Neural progenitor cell (in vitro differentiated cells): ENCODE results near the gene JADE2. TPM values are rescaled to one million over a fixed set of nuclear protein-coding genes. Genes with fewer than 3 reads are reported as not detected.
A peak's percentile ranks its signal among the peaks of the same experiment; 100 is the strongest.

Experiments
- DNase-seq: peaks from one replicate; pipeline ENCODE4 v3.0.0-alpha.2; 2016; ENCODE audit warnings: low spot score
- H2AFZ ChIP-seq: fragments of 200-600 bp; sonication (generic); replicated peaks from 2 replicates; pipeline ENCODE4 v1.6.1; 2016; ENCODE audit warnings: antibody characterized with exemption
- H3F3A ChIP-seq: fragments of 200-600 bp; sonication (generic); 2 replicates; pipeline ENCODE4 v1.6.1; 2016; ENCODE audit warnings: antibody characterized with exemption, low read depth
- H3K27ac ChIP-seq: fragments of 200-600 bp; sonication (generic); 2 replicates; pipeline ENCODE4 v1.5.1; 2016; ENCODE audit warnings: mild to moderate bottlenecking
- H3K27me3 ChIP-seq: fragments of 200-600 bp; sonication (generic); 2 replicates; pipeline ENCODE4 v1.6.1; 2016; ENCODE audit warnings: mild to moderate bottlenecking, moderate library complexity
- H3K36me3 ChIP-seq: fragments of 200-600 bp; sonication (generic); 2 replicates; pipeline ENCODE4 v1.5.1; 2016
- H3K4me1 ChIP-seq: fragments of 200-600 bp; sonication (generic); 2 replicates; pipeline ENCODE4 v1.6.1; 2016; ENCODE audit warnings: mixed run types
- H3K4me2 ChIP-seq: fragments of 200-600 bp; sonication (generic); 2 replicates; pipeline ENCODE4 v1.6.1; 2016
- H3K4me3 ChIP-seq: fragments of 200-600 bp; sonication (generic); 2 replicates; pipeline ENCODE4 v1.5.1; 2016
- H3K79me2 ChIP-seq: fragments of 200-600 bp; sonication (generic); 2 replicates; pipeline ENCODE4 v1.6.1; 2016; ENCODE audit warnings: low read depth
- H3K9ac ChIP-seq: fragments of 200-600 bp; sonication (generic); 2 replicates; pipeline ENCODE4 v1.6.1; 2016
- H3K9me3 ChIP-seq: fragments of 200-600 bp; sonication (generic); 2 replicates; pipeline ENCODE4 v1.5.1; 2016; ENCODE audit warnings: low read depth
- H4K20me1 ChIP-seq: fragments of 200-600 bp; sonication (generic); 2 replicates; pipeline ENCODE4 v1.6.1; 2016; ENCODE audit warnings: low read depth
- H3K27ac Mint-ChIP-seq: 3 replicates; pipeline ENCODE4 v1.8.0; 2021; ENCODE audit warnings: mixed read lengths
- H3K27me3 Mint-ChIP-seq: 2 replicates; pipeline ENCODE4 v1.8.0; 2022; ENCODE audit warnings: low read depth, mild to moderate bottlenecking, inconsistent platforms, moderate library complexity, mixed read lengths; ENCODE audit not compliant: insufficient read depth
- H3K36me3 Mint-ChIP-seq: 3 replicates; pipeline ENCODE4 v1.8.0; 2021; ENCODE audit warnings: mixed read lengths
- H3K4me1 Mint-ChIP-seq: 3 replicates; pipeline ENCODE4 v1.8.0; 2021; ENCODE audit warnings: mixed read lengths
- H3K4me3 Mint-ChIP-seq: 3 replicates; pipeline ENCODE4 v1.8.0; 2021; ENCODE audit warnings: mild to moderate bottlenecking, moderate library complexity, mixed read lengths
- H3K9me3 Mint-ChIP-seq: 3 replicates; pipeline ENCODE4 v1.8.0; 2020; ENCODE audit warnings: mixed read lengths
- EZH2 ChIP-seq: fragments of 200-600 bp; sonication (generic); IDR thresholded peaks from 2 replicates; pipeline ENCODE4 v1.6.1; 2017; ENCODE audit warnings: antibody characterized with exemption, mild to moderate bottlenecking, moderate library complexity
- EZH2phosphoT487 ChIP-seq: fragments of 200-600 bp; sonication (generic); IDR thresholded peaks from 2 replicates; pipeline ENCODE4 v1.6.1; 2017; ENCODE audit warnings: antibody characterized with exemption
- total RNA-seq: library from RNA; depleted of rRNA; stranded (reverse); fragments of >200 nt; gene quantifications from 2 replicates; pipeline ENCODE4 v1.2.3, GENCODE V29; 2015; ENCODE audit warnings: low replicate concordance
- TF ChIP-seq, protein P1 (sequence below): fragments of 200-600 bp; sonication (generic); IDR thresholded peaks from 2 replicates; pipeline ENCODE4 v1.5.1; 2017; ENCODE audit warnings: antibody characterized with exemption, mild to moderate bottlenecking

Gene JADE2
- total RNA-seq, 1 donor from 2014 or later: 1.7 TPM

DNA sequence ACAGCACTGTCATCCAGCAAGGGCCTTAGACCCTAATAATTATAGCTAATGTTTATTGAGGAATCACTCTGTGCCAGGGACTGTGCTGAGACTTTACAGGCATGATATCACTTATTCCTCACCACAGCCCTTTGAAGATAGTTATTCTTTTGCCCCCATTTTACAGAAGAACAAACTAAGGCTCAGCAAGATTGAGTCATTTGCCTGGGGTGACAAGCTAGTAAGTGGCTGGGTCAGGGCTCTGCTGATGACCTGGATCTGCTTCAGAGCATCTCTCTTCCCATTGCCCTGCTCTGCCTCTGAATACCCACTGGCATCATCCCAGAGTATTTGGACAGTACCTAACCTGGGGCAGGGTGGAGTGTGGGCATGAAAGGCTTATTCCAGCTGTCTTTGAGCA, 11.8 kb downstream of the JADE2 start:
- H3K79me2 ChIP-seq: peaks cover 4% of the 10 kb centered on the region
- H3K4me3 ChIP-seq: no peak overlapping the region
- no peaks in the 10 kb centered on the region for H3K9me3 Mint-ChIP-seq
- peaks cover 35% of the 10 kb centered on the region for H3K4me1 ChIP-seq
- peaks cover 7% of the 10 kb centered on the region for H3K27me3 Mint-ChIP-seq
- no peaks in the 10 kb centered on the region for H3K36me3 ChIP-seq
- no peak overlapping the region for H3K27ac Mint-ChIP-seq
- TF ChIP-seq EZH2phosphoT487: no peak
- TF ChIP-seq, protein P1, sequence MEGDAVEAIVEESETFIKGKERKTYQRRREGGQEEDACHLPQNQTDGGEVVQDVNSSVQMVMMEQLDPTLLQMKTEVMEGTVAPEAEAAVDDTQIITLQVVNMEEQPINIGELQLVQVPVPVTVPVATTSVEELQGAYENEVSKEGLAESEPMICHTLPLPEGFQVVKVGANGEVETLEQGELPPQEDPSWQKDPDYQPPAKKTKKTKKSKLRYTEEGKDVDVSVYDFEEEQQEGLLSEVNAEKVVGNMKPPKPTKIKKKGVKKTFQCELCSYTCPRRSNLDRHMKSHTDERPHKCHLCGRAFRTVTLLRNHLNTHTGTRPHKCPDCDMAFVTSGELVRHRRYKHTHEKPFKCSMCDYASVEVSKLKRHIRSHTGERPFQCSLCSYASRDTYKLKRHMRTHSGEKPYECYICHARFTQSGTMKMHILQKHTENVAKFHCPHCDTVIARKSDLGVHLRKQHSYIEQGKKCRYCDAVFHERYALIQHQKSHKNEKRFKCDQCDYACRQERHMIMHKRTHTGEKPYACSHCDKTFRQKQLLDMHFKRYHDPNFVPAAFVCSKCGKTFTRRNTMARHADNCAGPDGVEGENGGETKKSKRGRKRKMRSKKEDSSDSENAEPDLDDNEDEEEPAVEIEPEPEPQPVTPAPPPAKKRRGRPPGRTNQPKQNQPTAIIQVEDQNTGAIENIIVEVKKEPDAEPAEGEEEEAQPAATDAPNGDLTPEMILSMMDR: no peak
- TF ChIP-seq EZH2: no peak
- DNase-seq: no peak
- H3K4me3 Mint-ChIP-seq: no peak overlapping the region
- H3K4me1 Mint-ChIP-seq: peaks cover 10% of the 10 kb centered on the region
- peaks cover 22% of the 10 kb centered on the region for H3F3A ChIP-seq
- H2AFZ ChIP-seq: no peak overlapping the region
- H3K9me3 ChIP-seq: no peaks in the 10 kb centered on the region
- no peak overlapping the region for H3K27ac ChIP-seq
- no peaks in the 10 kb centered on the region for H3K36me3 Mint-ChIP-seq
- H3K4me2 ChIP-seq: no peak overlapping the region
- H3K9ac ChIP-seq: no peak overlapping the region
- H4K20me1 ChIP-seq: peaks cover 2% of the 10 kb centered on the region
- no peaks in the 10 kb centered on the region for H3K27me3 ChIP-seq

DNA sequence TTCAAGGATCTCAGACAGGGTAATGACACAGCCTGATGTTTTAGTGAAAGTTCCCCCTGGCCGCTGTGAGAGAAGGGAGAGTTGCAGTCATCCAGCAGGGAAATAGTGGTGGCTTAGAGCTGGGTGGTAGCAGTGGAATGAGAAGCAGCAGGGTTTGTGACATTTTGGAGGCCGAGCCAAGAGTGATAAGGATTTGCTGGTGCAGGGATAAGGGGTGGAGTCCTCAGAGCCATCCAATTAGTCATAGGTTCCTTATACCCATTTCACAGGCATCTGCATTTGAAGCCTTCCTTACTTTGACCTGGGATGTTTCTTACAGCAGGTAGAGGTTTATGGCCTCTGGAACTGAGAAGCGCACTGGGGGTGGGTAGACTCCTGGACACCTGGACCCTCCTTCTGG, 12.8 kb downstream of the JADE2 start:
- no peak overlapping the region for H3K9ac ChIP-seq
- H2AFZ ChIP-seq: no peak overlapping the region
- peaks cover 27% of the 10 kb centered on the region for H3K4me1 ChIP-seq
- no peaks in the 10 kb centered on the region for H3K27me3 ChIP-seq
- no peaks in the 10 kb centered on the region for H3K36me3 Mint-ChIP-seq
- peaks cover 2% of the 10 kb centered on the region for H4K20me1 ChIP-seq
- H3K36me3 ChIP-seq: no peaks in the 10 kb centered on the region
- H3F3A ChIP-seq: peaks cover 22% of the 10 kb centered on the region
- H3K4me3 Mint-ChIP-seq: no peak overlapping the region
- no peak overlapping the region for H3K27ac ChIP-seq
- no peak overlapping the region for H3K4me3 ChIP-seq
- peaks cover 7% of the 10 kb centered on the region for H3K27me3 Mint-ChIP-seq
- TF ChIP-seq EZH2phosphoT487 (no peak), EZH2 (no peak)
- TF ChIP-seq, protein P1: no peak
- no peak overlapping the region for H3K27ac Mint-ChIP-seq
- no peaks in the 10 kb centered on the region for H3K9me3 Mint-ChIP-seq
- DNase-seq: no peak
- no peaks in the 10 kb centered on the region for H3K79me2 ChIP-seq
- peaks cover 10% of the 10 kb centered on the region for H3K4me1 Mint-ChIP-seq
- no peaks in the 10 kb centered on the region for H3K9me3 ChIP-seq
- no peak overlapping the region for H3K4me2 ChIP-seq

- H3K9me3 ChIP-seq: no peaks in the 10 kb centered on the region
- peaks cover 7% of the 10 kb centered on the region for H3K27me3 Mint-ChIP-seq
- no peaks in the 10 kb centered on the region for H3K79me2 ChIP-seq
- peak overlapping the region; percentile 25 for H3K27ac ChIP-seq
- H3K36me3 Mint-ChIP-seq: no peaks in the 10 kb centered on the region
- H2AFZ ChIP-seq: peak overlapping the region; percentile 14
- peaks cover 22% of the 10 kb centered on the region for H3F3A ChIP-seq
- H3K27me3 ChIP-seq: no peaks in the 10 kb centered on the region
- no peak overlapping the region for H3K27ac Mint-ChIP-seq
- no peaks in the 10 kb centered on the region for H3K36me3 ChIP-seq
- peaks cover 23% of the 10 kb centered on the region for H3K4me1 ChIP-seq
- H3K9ac ChIP-seq: no peak overlapping the region
- no peak overlapping the region for H3K4me3 ChIP-seq
- H4K20me1 ChIP-seq: peaks cover 2% of the 10 kb centered on the region
- H3K4me3 Mint-ChIP-seq: no peak overlapping the region
- peaks cover 10% of the 10 kb centered on the region for H3K4me1 Mint-ChIP-seq
- DNase-seq: peak; percentile 58
- peak overlapping the region; percentile 58 for H3K4me2 ChIP-seq
- TF ChIP-seq, protein P1: no peak
- no peak for TF ChIP-seq EZH2
- no peak for TF ChIP-seq EZH2phosphoT487
- no peaks in the 10 kb centered on the region for H3K9me3 Mint-ChIP-seq
These were observed 14.3 kb downstream of the JADE2 start for GRCh38 chr5:134539732-134540131.
